Tibial artery (tissue), 4 donors: ENCODE data around the gene RAPGEF1.

ENCODE experiments used
- DNase-seq, 2 donors: peaks; one replicate each; pipeline ENCODE4 v3.0.0-alpha.2; 2019
- H3K27ac ChIP-seq, 2 donors: fragments of 200-600 bp; sonication (generic) in 1 of 2; 1 replicate in 1 of 2; 2 replicates in 1 of 2; pipeline ENCODE4 v1.5.1; 2018 to 2019; ENCODE audit warnings: mild to moderate bottlenecking in 1 of 2
- H3K27me3 ChIP-seq, 2 donors: fragments of 200-600 bp; sonication (generic) in 1 of 2; one replicate each; pipeline versions ENCODE4 v1.5.1 to v1.6.0; 2016 to 2019
- H3K36me3 ChIP-seq, 3 donors: fragments of 200-600 bp; sonication (generic) in 2 of 3; one replicate each; pipeline ENCODE4 v1.5.1; 2016 to 2019; ENCODE audit warnings: mild to moderate bottlenecking in 2 of 3
- H3K4me1 ChIP-seq, 4 donors: fragments of 200-600 bp; sonication (generic) in 2 of 4; 1 replicate in 3 of 4; 2 replicates in 1 of 4; pipeline ENCODE4 v1.5.1; 2016 to 2019
- H3K4me3 ChIP-seq, 2 donors: fragments of 200-600 bp; sonication (generic) in 1 of 2; 1 replicate in 1 of 2; 2 replicates in 1 of 2; pipeline ENCODE4 v1.5.1; 2018 to 2019; ENCODE audit warnings: mild to moderate bottlenecking in 2 of 2
- H3K9me3 ChIP-seq, 3 donors: fragments of 200-600 bp; sonication (generic) in 1 of 3; one replicate each; pipeline ENCODE4 v1.5.1; 2016 to 2019
- CTCF ChIP-seq, 2 experiments: fragments of 200-600 bp in 1 of 2; fragments of 450-650 bp in 1 of 2; IDR thresholded peaks; one replicate each; pipeline ENCODE4 v1.5.1; 2017 to 2019; ENCODE audit warnings: antibody characterized with exemption in 2 of 2, mild to moderate bottlenecking in 1 of 2, moderate library complexity in 1 of 2
- intact Hi-C: fragments of 100-400 bp; cut with DNase I; formaldehyde crosslinking; loops from one replicate; pipeline ENCODE4 v1.15.0; 2023; ENCODE audit warnings: low total_unique reads

The RAPGEF1 gene

GRCh38 chr9:131611586-131612315 lies 128.1 kb downstream of the RAPGEF1 start:
- peaks cover 28 to 39% (median 33%) of the 10 kb centered on the region in 3 donors for H3K36me3 ChIP-seq
- TF ChIP-seq CTCF (IDR thresholded peaks at IDR 0.05) = no peak
- H3K4me3 ChIP-seq = no peak overlapping the region
- DNase-seq = no peak
- H3K9me3 ChIP-seq = no peaks in the 10 kb centered on the region
- H3K27me3 ChIP-seq = no peaks in the 10 kb centered on the region
- H3K27ac ChIP-seq = peak overlapping the region in 1 of 2 donors; percentile 4
- intact Hi-C loops = no loop called here
- H3K4me1 ChIP-seq = peaks cover 5 to 49% (median 42%) of the 10 kb centered on the region in 4 donors

DNA sequence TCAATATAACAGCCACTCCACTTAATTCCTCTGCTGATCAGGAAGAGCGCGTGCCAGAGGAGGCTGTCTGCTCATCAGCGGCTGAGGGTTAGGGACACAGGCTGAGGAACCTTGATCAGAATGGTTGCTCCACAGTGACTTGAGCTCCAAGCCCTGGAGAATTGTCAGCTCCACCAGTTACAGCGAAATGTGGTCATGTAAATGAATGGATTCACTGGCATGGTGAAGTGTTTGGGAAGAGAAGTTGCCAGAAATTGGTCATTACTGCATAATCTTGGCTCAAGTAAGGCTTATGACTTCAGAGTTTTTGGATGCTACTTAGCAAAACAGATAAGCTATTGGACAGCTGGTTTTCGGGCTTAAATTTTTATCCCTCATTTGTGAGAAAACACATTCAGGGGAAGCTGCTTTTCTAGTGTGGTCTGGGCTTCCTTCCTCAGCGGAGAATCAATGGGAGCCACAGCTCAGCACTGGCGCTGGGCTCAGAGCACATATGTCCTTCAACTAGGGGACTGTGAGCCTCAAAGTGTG lies 129.6 kb downstream of the RAPGEF1 start:
- H3K27ac ChIP-seq = peak overlapping the region; percentile 66 to 73
- H3K9me3 ChIP-seq = no peaks in the 10 kb centered on the region
- peaks cover 19 to 35% (median 31%) of the 10 kb centered on the region in 3 donors for H3K36me3 ChIP-seq
- intact Hi-C loops = no loop called here
- TF ChIP-seq CTCF (IDR thresholded peaks at IDR 0.05) = no peak
- peaks cover 5 to 51% (median 42%) of the 10 kb centered on the region in 4 donors for H3K4me1 ChIP-seq
- DNase-seq = peak; percentile 76 to 79
- H3K4me3 ChIP-seq = no peak overlapping the region
- H3K27me3 ChIP-seq = no peaks in the 10 kb centered on the region

GRCh38 chr9:131609099-131609830 lies 130.6 kb downstream of the RAPGEF1 start:
- Histone ChIP-seq H3K9me3 (no peaks in the 10 kb centered on the region), H3K27me3 (no peaks in the 10 kb centered on the region), H3K36me3 (peaks cover 16 to 37% (median 35%) of the 10 kb centered on the region in 3 donors), H3K4me3 (peak overlapping the region in 1 of 2 donors; percentile 6), H3K27ac (peak overlapping the region; percentile 66 to 73), H3K4me1 (peaks cover 5 to 51% (median 42%) of the 10 kb centered on the region in 4 donors)
- intact Hi-C loops = no loop called here
- TF ChIP-seq CTCF (IDR thresholded peaks at IDR 0.05) = no peak
- DNase-seq = peak in 1 of 2 donors; percentile 54

GRCh38 chr9:131608493-131609037 lies 131.3 kb downstream of the RAPGEF1 start:
- peaks cover 14 to 44% (median 41%) of the 10 kb centered on the region in 3 donors for H3K36me3 ChIP-seq
- peak; percentile 71 to 91 for DNase-seq
- H3K27ac ChIP-seq = peak overlapping the region; percentile 66 to 73
- H3K9me3 ChIP-seq = no peaks in the 10 kb centered on the region
- H3K4me1 ChIP-seq = peaks cover 5 to 51% (median 42%) of the 10 kb centered on the region in 4 donors
- peak overlapping the region; percentile 23 to 25 for H3K4me3 ChIP-seq
- intact Hi-C loops = no loop called here
- no peaks in the 10 kb centered on the region for H3K27me3 ChIP-seq
- TF ChIP-seq CTCF (IDR thresholded peaks at IDR 0.05) = no peak

DNA sequence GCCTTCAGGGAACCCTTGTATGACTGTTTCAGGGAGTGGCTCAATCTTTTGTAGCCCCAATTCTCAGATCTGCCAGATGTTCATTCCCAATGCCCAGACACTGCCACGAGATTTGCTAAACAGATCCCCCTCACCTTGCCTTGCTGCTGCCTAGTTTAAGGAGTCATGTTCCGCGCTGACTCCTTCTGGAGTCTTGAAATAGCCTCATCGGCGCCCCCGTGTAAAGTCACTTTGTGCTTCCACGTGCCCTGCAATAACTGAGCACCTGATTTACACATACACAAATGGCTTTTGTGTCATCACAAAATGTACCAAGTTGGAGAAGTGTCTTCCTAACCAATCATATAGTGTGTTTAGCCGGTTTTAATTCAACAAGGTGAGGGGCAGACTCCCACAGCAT lies 132.3 kb downstream of the RAPGEF1 start:
- Histone ChIP-seq H3K4me1 (peaks cover 5 to 51% (median 42%) of the 10 kb centered on the region in 4 donors), H3K9me3 (no peaks in the 10 kb centered on the region), H3K36me3 (peaks cover 14 to 44% (median 39%) of the 10 kb centered on the region in 3 donors), H3K27me3 (no peaks in the 10 kb centered on the region), H3K27ac (peak overlapping the region; percentile 66 to 73), H3K4me3 (no peak overlapping the region)
- intact Hi-C loops = no loop called here
- no peak for DNase-seq
- TF ChIP-seq CTCF (IDR thresholded peaks at IDR 0.05) = no peak
